Effector memory CD4-positive, alpha-beta T cell (primary cell): ENCODE measurements around the gene SIPA1.

Source experiments
- DNase-seq, 3 donors: peaks; one replicate each; pipeline ENCODE4 v3.0.0-alpha.2; 2020
- H3K27ac ChIP-seq: 2 replicates; pipeline ENCODE4 v1.7.0; 2013; ENCODE audit warnings: mild to moderate bottlenecking, low read length, moderate library complexity; ENCODE audit not compliant: insufficient read depth, poor library complexity, severe bottlenecking
- H3K27me3 ChIP-seq: replicated peaks from 2 replicates; pipeline ENCODE4 v1.7.0; 2013; ENCODE audit warnings: mild to moderate bottlenecking, low read length; ENCODE audit not compliant: insufficient read depth, control insufficient read depth, poor library complexity, severe bottlenecking
- H3K36me3 ChIP-seq: 2 replicates; pipeline ENCODE4 v1.7.0; 2013; ENCODE audit warnings: mild to moderate bottlenecking, low read length, moderate library complexity; ENCODE audit not compliant: control insufficient read depth, insufficient read depth
- H3K4me1 ChIP-seq: 2 replicates; pipeline ENCODE4 v1.7.0; 2013; ENCODE audit warnings: low read length, mild to moderate bottlenecking; ENCODE audit not compliant: control insufficient read depth, insufficient read depth, poor library complexity, severe bottlenecking
- H3K4me3 ChIP-seq: 2 replicates; pipeline ENCODE4 v1.7.0; 2013; ENCODE audit warnings: low read length, low read depth, mild to moderate bottlenecking; ENCODE audit not compliant: insufficient read depth, poor library complexity, severe bottlenecking
- H3K9me3 ChIP-seq: 2 replicates; pipeline ENCODE4 v1.7.0; 2013; ENCODE audit warnings: mild to moderate bottlenecking, low read length, moderate library complexity; ENCODE audit not compliant: control insufficient read depth

The SIPA1 gene

GRCh38 chr11:65623852-65624616 lies 13.9 kb upstream of the SIPA1 start:
- H3K4me1 ChIP-seq: no peaks in the 10 kb centered on the region
- H3K4me3 ChIP-seq: no peak overlapping the region
- no peaks in the 10 kb centered on the region for H3K27me3 ChIP-seq
- no peak for DNase-seq
- peak overlapping the region; percentile 22 for H3K27ac ChIP-seq
- H3K9me3 ChIP-seq: no peaks in the 10 kb centered on the region
- H3K36me3 ChIP-seq: peaks cover 80% of the 10 kb centered on the region

- peaks cover 80% of the 10 kb centered on the region for H3K36me3 ChIP-seq
- H3K27ac ChIP-seq: no peak overlapping the region
Observed at GRCh38 chr11:65624931-65625627, 12.8 kb upstream of the SIPA1 start.

DNA sequence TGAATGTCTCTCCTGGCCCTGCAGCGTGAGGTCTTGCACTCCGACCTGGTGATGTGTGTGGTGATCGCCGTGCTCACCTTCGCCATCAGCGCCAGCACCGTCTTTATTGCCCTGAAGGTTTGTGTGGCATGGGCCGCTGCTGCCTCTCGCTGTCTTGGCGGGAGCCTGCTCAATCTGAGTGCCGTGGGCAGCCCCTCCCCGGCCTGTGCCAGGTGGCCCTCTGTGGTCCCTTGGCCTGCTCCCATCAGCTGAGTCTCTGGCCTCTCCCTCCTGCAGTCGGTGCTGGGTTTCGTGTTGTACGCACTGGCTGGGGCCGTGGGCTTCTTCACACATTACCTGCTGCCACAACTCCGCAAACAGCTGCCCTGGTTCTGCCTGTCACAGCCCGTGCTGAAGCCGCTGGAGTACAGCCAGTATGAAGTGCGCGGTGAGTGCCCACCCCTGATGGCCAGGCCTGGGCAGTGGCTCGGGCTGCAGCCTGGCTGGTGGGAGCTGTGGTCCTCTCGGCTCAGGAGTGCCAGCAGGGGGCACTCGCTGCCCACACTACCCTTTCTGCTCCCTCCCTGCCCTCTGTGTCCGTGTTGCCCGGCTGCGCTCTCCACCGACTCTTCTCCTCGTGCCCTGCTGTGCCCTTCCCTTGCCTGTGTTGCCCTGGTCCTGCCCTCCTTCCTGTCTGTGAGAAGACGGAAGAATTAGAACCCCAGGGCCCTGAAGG lies 12.1 kb upstream of the SIPA1 start:
- no peak overlapping the region for H3K27ac ChIP-seq
- peaks cover 80% of the 10 kb centered on the region for H3K36me3 ChIP-seq
- no peaks in the 10 kb centered on the region for H3K4me1 ChIP-seq
- peak; percentile 32 to 36 (median 33) for DNase-seq
- H3K9me3 ChIP-seq: no peaks in the 10 kb centered on the region
- H3K4me3 ChIP-seq: no peak overlapping the region
- no peaks in the 10 kb centered on the region for H3K27me3 ChIP-seq

More at GRCh38 chr11:65624931-65625627, 12.8 kb upstream of the SIPA1 start:
- Histone ChIP-seq H3K9me3 (no peaks in the 10 kb centered on the region), H3K27me3 (no peaks in the 10 kb centered on the region), H3K4me1 (no peaks in the 10 kb centered on the region), H3K4me3 (no peak overlapping the region)
- no peak for DNase-seq

GRCh38 chr11:65627202-65627601 lies 10.7 kb upstream of the SIPA1 start:
- Histone ChIP-seq H3K27me3 (no peaks in the 10 kb centered on the region), H3K27ac (no peak overlapping the region), H3K9me3 (no peaks in the 10 kb centered on the region), H3K4me1 (no peaks in the 10 kb centered on the region), H3K4me3 (no peak overlapping the region), H3K36me3 (peaks cover 78% of the 10 kb centered on the region)
- DNase-seq: no peak

DNA sequence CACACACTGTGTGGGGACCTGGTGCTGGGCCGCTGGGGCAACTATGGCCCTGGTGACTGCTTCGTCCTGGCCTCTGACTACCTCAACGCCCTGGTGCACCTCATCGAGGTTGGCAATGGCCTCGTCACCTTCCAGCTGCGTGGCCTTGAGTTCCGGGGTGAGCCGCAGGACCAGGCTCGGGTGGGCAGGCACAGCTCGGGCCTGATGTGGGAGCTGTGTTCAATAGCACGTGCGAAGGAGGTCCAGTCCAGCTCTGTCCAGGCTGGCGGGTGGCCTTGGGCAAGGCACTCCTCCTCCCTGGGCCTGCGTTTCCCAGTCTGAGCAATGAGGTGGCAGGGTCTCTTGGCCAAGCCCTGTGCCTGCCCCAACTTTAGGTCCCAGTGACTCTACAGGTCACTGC lies 8.3 kb upstream of the SIPA1 start:
- H3K4me3 ChIP-seq: no peak overlapping the region
- H3K4me1 ChIP-seq: peaks cover 11% of the 10 kb centered on the region
- H3K9me3 ChIP-seq: no peaks in the 10 kb centered on the region
- peaks cover 69% of the 10 kb centered on the region for H3K36me3 ChIP-seq
- no peak for DNase-seq
- no peak overlapping the region for H3K27ac ChIP-seq
- H3K27me3 ChIP-seq: no peaks in the 10 kb centered on the region

DNA sequence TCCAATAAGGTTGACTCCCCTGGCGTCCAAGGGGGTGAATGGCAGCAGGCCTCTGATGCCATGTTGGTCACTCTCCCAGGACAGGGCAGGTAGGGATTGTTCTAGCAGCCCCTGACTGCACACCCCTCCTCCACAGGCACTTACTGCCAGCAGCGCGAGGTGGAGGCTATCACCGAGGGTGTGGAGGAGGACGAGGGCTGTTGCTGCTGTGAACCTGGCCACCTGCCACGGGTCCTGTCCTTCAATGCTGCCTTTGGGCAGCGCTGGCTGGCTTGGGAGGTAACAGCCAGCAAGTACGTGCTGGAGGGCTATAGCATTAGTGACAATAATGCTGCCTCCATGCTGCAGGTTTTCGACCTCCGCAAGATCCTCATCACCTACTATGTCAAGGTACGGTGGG lies 7.7 kb upstream of the SIPA1 start:
- H3K27ac ChIP-seq: no peak overlapping the region
- no peak overlapping the region for H3K4me3 ChIP-seq
- peaks cover 69% of the 10 kb centered on the region for H3K36me3 ChIP-seq
- peaks cover 11% of the 10 kb centered on the region for H3K4me1 ChIP-seq
- no peaks in the 10 kb centered on the region for H3K27me3 ChIP-seq
- DNase-seq: no peak
- no peaks in the 10 kb centered on the region for H3K9me3 ChIP-seq

- no peak overlapping the region for H3K27ac ChIP-seq
- H3K9me3 ChIP-seq: no peaks in the 10 kb centered on the region
- H3K4me1 ChIP-seq: peaks cover 20% of the 10 kb centered on the region
- peaks cover 56% of the 10 kb centered on the region for H3K36me3 ChIP-seq
- no peak for DNase-seq
- no peak overlapping the region for H3K4me3 ChIP-seq
- H3K27me3 ChIP-seq: no peaks in the 10 kb centered on the region
Observed at GRCh38 chr11:65633390-65634108, 4.4 kb upstream of the SIPA1 start.

DNA sequence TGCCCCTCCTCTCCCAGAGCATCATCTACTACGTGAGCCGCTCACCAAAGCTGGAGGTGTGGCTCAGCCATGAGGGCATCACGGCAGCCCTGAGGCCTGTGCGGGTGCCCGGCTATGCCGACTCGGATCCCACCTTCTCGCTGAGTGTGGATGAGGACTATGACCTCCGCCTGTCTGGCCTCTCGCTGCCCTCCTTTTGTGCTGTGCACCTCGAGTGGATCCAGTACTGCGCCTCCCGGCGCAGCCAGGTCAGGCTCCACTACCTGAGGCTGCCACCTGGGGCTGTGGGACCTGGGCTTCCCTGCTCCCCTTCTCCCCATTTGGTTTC lies 3.8 kb upstream of the SIPA1 start:
- H3K27me3 ChIP-seq: no peaks in the 10 kb centered on the region
- H3K4me1 ChIP-seq: peaks cover 25% of the 10 kb centered on the region
- no peak overlapping the region for H3K27ac ChIP-seq

GRCh38 chr11:65634440-65634839 lies 3.5 kb upstream of the SIPA1 start:
- no peak overlapping the region for H3K4me3 ChIP-seq

More for the DNA sequence above, 3.8 kb upstream of the SIPA1 start:
- DNase-seq: no peak
- H3K4me3 ChIP-seq: no peak overlapping the region
- H3K36me3 ChIP-seq: peaks cover 51% of the 10 kb centered on the region
- no peaks in the 10 kb centered on the region for H3K9me3 ChIP-seq

More at GRCh38 chr11:65634440-65634839, 3.5 kb upstream of the SIPA1 start:
- DNase-seq: no peak
- H3K4me1 ChIP-seq: peaks cover 29% of the 10 kb centered on the region
- H3K27me3 ChIP-seq: no peaks in the 10 kb centered on the region
- no peak overlapping the region for H3K27ac ChIP-seq
- H3K36me3 ChIP-seq: peaks cover 47% of the 10 kb centered on the region
- H3K9me3 ChIP-seq: no peaks in the 10 kb centered on the region
